EH (cell line): ENCODE measurements around the gene KCTD12.
A peak's percentile ranks its signal among the peaks of the same experiment; 100 is the strongest.
"Not testable (repeated sequence)": the region's sequence is repeated elsewhere in the genome, so short reads cannot be mapped to it uniquely, and the experiment has no call there.

Source experiments
- DNase-seq: peaks from one replicate; pipeline ENCODE4 v3.0.0-alpha.2; 2015; ENCODE audit warnings: low read depth

Gene KCTD12

GRCh38 chr13:76886292-76887075 lies at the start of gene KCTD12:
KCTD12 (minus strand) TSS chr13:76886405; CDS start chr13:76886148, 257 bp downstream.
- DNase-seq = peak; percentile 70

- DNase-seq = no peak
Observed at GRCh38 chr13:76934671-76935070, 48.5 kb upstream of the KCTD12 start.

GRCh38 chr13:76932076-76932475 lies 45.9 kb upstream of the KCTD12 start:
- DNase-seq = no peak

GRCh38 chr13:76929851-76930374 lies 43.7 kb upstream of the KCTD12 start:
- no peak for DNase-seq

- DNase-seq = no peak
Observed at GRCh38 chr13:76929320-76929719, 43.1 kb upstream of the KCTD12 start.

GRCh38 chr13:76928456-76928855 lies 42.3 kb upstream of the KCTD12 start:
- no peak for DNase-seq

- no peak for DNase-seq
Observed at GRCh38 chr13:76927955-76928354, 41.8 kb upstream of the KCTD12 start.

- no peak for DNase-seq
Observed at GRCh38 chr13:76925115-76925514, 38.9 kb upstream of the KCTD12 start.

GRCh38 chr13:76921516-76921915 lies 35.3 kb upstream of the KCTD12 start:
- peak; percentile 36 for DNase-seq

GRCh38 chr13:76917755-76918481 lies 31.7 kb upstream of the KCTD12 start:
- DNase-seq = peak; percentile 84

- DNase-seq = peak; percentile 65
Observed at GRCh38 chr13:76917095-76917494, 30.9 kb upstream of the KCTD12 start.

GRCh38 chr13:76913898-76914297 lies 27.7 kb upstream of the KCTD12 start:
- DNase-seq = no peak

- DNase-seq = no peak
Observed at GRCh38 chr13:76912476-76912875, 26.3 kb upstream of the KCTD12 start.

GRCh38 chr13:76904507-76904906 lies 18.3 kb upstream of the KCTD12 start:
- no peak for DNase-seq

- peak; percentile 74 for DNase-seq
Observed at GRCh38 chr13:76903544-76904162, 17.4 kb upstream of the KCTD12 start.

GRCh38 chr13:76899066-76899465 lies 12.9 kb upstream of the KCTD12 start:
- not testable (repeated sequence) for DNase-seq

GRCh38 chr13:76897171-76897570 lies 11.0 kb upstream of the KCTD12 start:
- not testable (repeated sequence) for DNase-seq

GRCh38 chr13:76894401-76895110 lies 8.4 kb upstream of the KCTD12 start:
- DNase-seq = no peak

GRCh38 chr13:76892488-76892887 lies 6.3 kb upstream of the KCTD12 start:
- DNase-seq = no peak

GRCh38 chr13:76890021-76890420 lies 3.8 kb upstream of the KCTD12 start:
- DNase-seq = no peak

GRCh38 chr13:76889254-76889653 lies 3.0 kb upstream of the KCTD12 start:
- no peak for DNase-seq

GRCh38 chr13:76888421-76888820 lies 2.2 kb upstream of the KCTD12 start:
- no peak for DNase-seq
